GM12874 (cell line): Measurements from ENCODE around the gene DHPS.

Experiments
- CTCF ChIP-seq: IDR thresholded peaks from 2 replicates; pipeline ENCODE4 v1.5.1; 2011; ENCODE audit warnings: low read depth, mild to moderate bottlenecking, control low read depth, low read length, moderate library complexity; ENCODE audit not compliant: insufficient read depth

DHPS gene

DNA sequence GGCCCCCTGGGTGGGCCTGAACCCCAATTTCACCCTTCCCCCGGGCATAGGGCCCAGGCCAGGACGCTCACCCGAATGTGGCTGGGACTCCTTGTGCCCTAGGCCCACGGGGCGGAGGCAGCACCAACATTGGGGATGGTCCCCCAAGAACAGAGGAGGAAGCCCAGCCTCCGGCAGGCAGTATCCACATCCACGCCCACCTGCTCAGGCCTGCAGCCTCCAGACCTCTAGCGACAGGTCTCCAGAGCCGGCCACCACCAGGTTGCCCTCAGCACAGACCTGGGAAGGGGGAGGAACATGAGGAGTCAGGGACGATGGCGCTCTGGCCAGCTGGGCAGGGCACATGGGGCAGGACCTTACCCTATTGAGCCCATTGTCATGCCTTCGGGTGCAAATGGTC, 7.3 kb upstream of the DHPS start:
- no peak for TF ChIP-seq CTCF

- TF ChIP-seq CTCF: no peak
Observed at GRCh38 chr19:12687496-12688196, 6.0 kb upstream of the DHPS start, which contains the start of gene GNG14. Gene GNG14, plus strand, starts transcription at chr19:12687998. Its CDS starts 51 bp downstream, at chr19:12688049.

GRCh38 chr19:12685831-12686230, 4.2 kb upstream of the DHPS start:
- TF ChIP-seq CTCF: no peak

DNA sequence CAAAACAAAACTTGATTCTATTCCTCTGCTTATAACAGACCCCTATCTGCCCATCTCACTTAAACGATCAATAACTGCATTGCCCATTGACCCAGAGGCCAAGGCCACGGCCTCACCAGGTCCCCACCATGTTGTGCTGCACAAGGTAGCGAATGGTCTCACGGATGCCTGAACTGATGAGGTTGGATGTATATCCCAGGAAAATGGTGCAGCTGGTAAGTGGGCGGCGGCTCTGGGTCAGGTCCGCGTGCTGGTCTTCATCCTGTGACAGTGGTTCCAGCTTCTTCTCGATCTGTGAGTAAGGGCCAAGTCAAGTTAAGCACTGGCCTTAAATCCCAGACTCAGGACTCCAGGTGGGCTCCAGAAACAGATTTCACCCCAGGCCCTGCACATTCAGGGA, 1.6 kb downstream of the DHPS start:
- no peak for TF ChIP-seq CTCF

- no peak for TF ChIP-seq CTCF
Observed at GRCh38 chr19:12676928-12677327, 4.8 kb downstream of the DHPS start.

DNA sequence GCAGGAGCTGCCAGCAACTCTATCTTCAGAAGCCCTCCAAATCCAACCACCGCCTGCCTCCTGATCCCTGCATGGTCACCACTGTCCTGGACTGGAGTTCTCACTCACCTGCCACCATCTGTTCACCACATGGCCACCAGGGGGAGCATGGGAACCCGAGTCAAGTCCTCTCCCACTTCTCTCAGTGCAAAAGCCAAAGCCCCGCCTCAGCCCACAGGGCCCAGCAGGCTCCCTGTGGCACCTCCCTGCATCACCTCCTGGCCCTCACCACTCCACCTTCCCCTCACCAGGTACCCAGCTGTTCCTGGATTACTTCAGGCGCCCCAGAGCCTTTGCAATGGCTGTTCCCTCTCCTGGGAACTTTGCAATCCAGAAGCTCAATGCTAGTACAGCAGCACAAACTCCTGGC, 5.3 kb downstream of the DHPS start:
- peak; percentile 91 for TF ChIP-seq CTCF

DNA sequence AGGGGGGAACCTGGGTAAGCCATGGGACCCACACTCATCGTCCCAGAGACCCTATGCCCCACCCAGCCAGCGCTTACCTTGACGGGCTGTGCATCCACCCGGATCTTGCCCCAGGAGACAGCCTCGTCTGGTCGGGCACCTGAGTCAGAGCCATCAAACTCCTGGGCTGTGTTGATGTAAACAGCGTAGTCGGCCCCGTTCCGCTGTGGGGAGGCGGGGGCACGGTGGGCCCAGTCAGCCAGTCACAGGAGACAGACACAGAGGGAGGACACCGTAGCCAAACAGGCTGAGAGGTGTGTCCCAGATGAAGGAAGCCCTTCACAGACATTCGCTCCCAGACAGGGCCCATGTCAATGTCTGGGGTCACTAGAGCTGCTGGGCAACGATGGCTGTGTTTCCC, 5.7 kb downstream of the DHPS start:
- no peak for TF ChIP-seq CTCF
